H9 (cell line): ENCODE measurements around the gene CHD3. TPM values are rescaled to one million over a fixed set of nuclear protein-coding genes. Genes with fewer than 3 reads are reported as not detected.

ENCODE experiments used
- DNase-seq: peaks from one replicate; pipeline ENCODE4 v3.0.0-alpha.2; 2017
- H2AFZ ChIP-seq: one replicate; pipeline ENCODE4 v1.6.1; 2013; ENCODE audit warnings: mild to moderate bottlenecking, low read length, control low read depth, moderate library complexity
- H2AK5ac ChIP-seq: 2 replicates; pipeline ENCODE4 v1.6.1; 2013; ENCODE audit warnings: low read length, control low read depth, mixed read lengths; ENCODE audit not compliant: insufficient read length
- H2BK120ac ChIP-seq: one replicate; pipeline ENCODE4 v1.6.1; 2013; ENCODE audit warnings: low read depth, mild to moderate bottlenecking, low read length, control low read depth, inconsistent platforms; ENCODE audit not compliant: poor library complexity, severe bottlenecking
- H2BK12ac ChIP-seq: 2 replicates; pipeline ENCODE4 v1.6.1; 2013; ENCODE audit warnings: low read length, control low read depth, mixed read lengths, low read depth; ENCODE audit not compliant: insufficient read length
- H2BK15ac ChIP-seq: 2 replicates; pipeline ENCODE4 v1.6.1; 2013; ENCODE audit warnings: low read depth, low read length, control low read depth
- H2BK20ac ChIP-seq: one replicate; pipeline ENCODE4 v1.6.1; 2013; ENCODE audit warnings: low read depth, mild to moderate bottlenecking, low read length, control low read depth, inconsistent platforms; ENCODE audit not compliant: poor library complexity, severe bottlenecking
- H2BK5ac ChIP-seq: 2 replicates; pipeline ENCODE4 v1.6.1; 2013; ENCODE audit warnings: low read length, control low read depth, mixed read lengths; ENCODE audit not compliant: insufficient read length
- H3K14ac ChIP-seq: 2 replicates; pipeline ENCODE4 v1.6.1; 2013; ENCODE audit warnings: low read length, control low read depth; ENCODE audit not compliant: insufficient read depth
- H3K18ac ChIP-seq: 2 replicates; pipeline ENCODE4 v1.6.1; 2013; ENCODE audit warnings: low read depth, mild to moderate bottlenecking, mixed read lengths, low read length, control low read depth; ENCODE audit not compliant: insufficient read length
- H3K23ac ChIP-seq: 2 replicates; pipeline ENCODE4 v1.6.1; 2013; ENCODE audit warnings: low read length, control low read depth, mixed read lengths, low read depth; ENCODE audit not compliant: insufficient read length
- H3K23me2 ChIP-seq: 2 replicates; pipeline ENCODE4 v1.6.1; 2013; ENCODE audit warnings: low read depth, mild to moderate bottlenecking, mixed read lengths, low read length, control low read depth; ENCODE audit not compliant: insufficient read length, poor library complexity, severe bottlenecking
- H3K27ac ChIP-seq: 2 replicates; pipeline ENCODE4 v1.5.1; 2013; ENCODE audit warnings: low read length, control low read depth, mixed read lengths, low read depth; ENCODE audit not compliant: insufficient read length
- H3K27me3 ChIP-seq: 2 replicates; pipeline ENCODE4 v1.6.1; 2013; ENCODE audit warnings: low read length, control low read depth, inconsistent platforms; ENCODE audit not compliant: insufficient read depth
- H3K4ac ChIP-seq: 2 replicates; pipeline ENCODE4 v1.6.1; 2013; ENCODE audit warnings: low read depth, mild to moderate bottlenecking, control low read depth, inconsistent platforms, low read length, moderate library complexity
- H3K4me1 ChIP-seq: 2 replicates; pipeline ENCODE4 v1.6.1; 2013; ENCODE audit warnings: low read length, control low read depth, inconsistent platforms; ENCODE audit not compliant: insufficient read depth
- H3K4me2 ChIP-seq: 2 replicates; pipeline ENCODE4 v1.6.1; 2013; ENCODE audit warnings: low read length, control low read depth, mixed read lengths; ENCODE audit not compliant: insufficient read length, insufficient read depth
- H3K56ac ChIP-seq: 2 replicates; pipeline ENCODE4 v1.6.1; 2013; ENCODE audit warnings: low read depth, mild to moderate bottlenecking, mixed read lengths, low read length, control low read depth; ENCODE audit not compliant: insufficient read length
- H3K79me1 ChIP-seq: 2 replicates; pipeline ENCODE4 v1.6.1; 2013; ENCODE audit warnings: low read depth, mild to moderate bottlenecking, moderate library complexity, low read length, control low read depth, inconsistent platforms; ENCODE audit not compliant: insufficient read depth, poor library complexity, severe bottlenecking
- H3K79me2 ChIP-seq: 2 replicates; pipeline ENCODE4 v1.6.1; 2013; ENCODE audit warnings: low read length, control low read depth, inconsistent platforms; ENCODE audit not compliant: insufficient read depth
- H3K9ac ChIP-seq: 2 replicates; pipeline ENCODE4 v1.6.1; 2013; ENCODE audit warnings: low read length, control low read depth, mixed read lengths; ENCODE audit not compliant: insufficient read length; ENCODE audit errors: extremely low read depth
- H3K9me3 ChIP-seq: one replicate; pipeline ENCODE4 v1.6.1; 2013; ENCODE audit warnings: low read depth, low read length, inconsistent platforms; ENCODE audit not compliant: control insufficient read depth
- H3T11ph ChIP-seq: one replicate; pipeline ENCODE4 v1.6.1; 2013; ENCODE audit warnings: mild to moderate bottlenecking, low read length, control low read depth, inconsistent platforms
- H4K20me1 ChIP-seq: one replicate; pipeline ENCODE4 v1.6.1; 2013; ENCODE audit not compliant: control insufficient read depth, insufficient read length, insufficient read depth
- H4K5ac ChIP-seq: 2 replicates; pipeline ENCODE4 v1.6.1; 2013; ENCODE audit warnings: low read depth, mild to moderate bottlenecking, mixed read lengths, low read length, control low read depth; ENCODE audit not compliant: insufficient read length
- H4K8ac ChIP-seq: replicated peaks from 2 replicates; pipeline ENCODE4 v1.6.1; 2013; ENCODE audit warnings: low read length, control low read depth, mixed read lengths, low read depth; ENCODE audit not compliant: insufficient read length
- H4K91ac ChIP-seq: 2 replicates; pipeline ENCODE4 v1.6.1; 2013; ENCODE audit warnings: low read depth, mild to moderate bottlenecking, moderate library complexity, mixed read lengths, low read length, control low read depth; ENCODE audit not compliant: insufficient read length
- H3K27ac Mint-ChIP-seq, 3 experiments: 2 replicates in 2 of 3; 3 replicates in 1 of 3; pipeline ENCODE4 v1.8.0; 2020 to 2021; ENCODE audit warnings: mixed read lengths in 3 of 3, mild to moderate bottlenecking in 1 of 3, moderate library complexity in 1 of 3
- H3K27me3 Mint-ChIP-seq: 2 replicates; pipeline ENCODE4 v1.8.0; 2021; ENCODE audit warnings: low read depth, mild to moderate bottlenecking, moderate library complexity, mixed read lengths
- H3K36me3 Mint-ChIP-seq, 3 experiments: 2 replicates in 2 of 3; 3 replicates in 1 of 3; pipeline ENCODE4 v1.8.0; 2020 to 2021; ENCODE audit warnings: low read depth in 3 of 3, mixed read lengths in 3 of 3; ENCODE audit not compliant: insufficient read depth in 1 of 3
- H3K4me1 Mint-ChIP-seq, 2 experiments: 2 replicates each; pipeline ENCODE4 v1.8.0; 2020; ENCODE audit warnings: mixed read lengths in 2 of 2
- H3K4me3 Mint-ChIP-seq, 2 experiments: 2 replicates in 1 of 2; 3 replicates in 1 of 2; pipeline ENCODE4 v1.8.0; 2020 to 2021; ENCODE audit warnings: mild to moderate bottlenecking in 2 of 2, mixed read lengths in 2 of 2, moderate library complexity in 1 of 2
- H3K9me3 Mint-ChIP-seq, 2 experiments: 2 replicates in 1 of 2; 3 replicates in 1 of 2; pipeline ENCODE4 v1.8.0; 2020; ENCODE audit warnings: mild to moderate bottlenecking in 2 of 2, mixed read lengths in 2 of 2, moderate library complexity in 1 of 2
- CTCF ChIP-seq: fragments of 200-600 bp; sonication (generic); conservative IDR thresholded peaks from 3 replicates; pipeline ENCODE4 v1.8.0; 2021; ENCODE audit warnings: antibody characterized with exemption, mild to moderate bottlenecking
- WGBS: extraction: QIAGEN DNeasy Blood & Tissue Kit; methylation state at CpG from one replicate; pipeline ENCODE4 v1.1.7; 2013; ENCODE audit warnings: missing lambda C conversion rate, low lambda C conversion rate, mixed read lengths; ENCODE audit not compliant: insufficient read length; ENCODE audit errors: extremely low coverage; 5-methylcytosine and 5-hydroxymethylcytosine counted together
- total RNA-seq: library from RNA; stranded (reverse); gene quantifications from 2 replicates; pipeline ENCODE4 v1.2.1, GENCODE V29; 2021

The CHD3 gene
- total RNA-seq, 1 experiment from 2014 or later = 33.2 TPM

GRCh38 chr17:7932483-7932891 is 43.9 kb downstream of the CHD3 start:
- H2AK5ac ChIP-seq = no peak overlapping the region
- no peak overlapping the region for H3K18ac ChIP-seq
- peaks cover 14% of the 10 kb centered on the region for H3K23me2 ChIP-seq
- H3K9me3 ChIP-seq = no peaks in the 10 kb centered on the region
- H4K5ac ChIP-seq = no peak overlapping the region
- H2BK15ac ChIP-seq = no peak overlapping the region
- H3K36me3 Mint-ChIP-seq = peaks cover 4 to 29% (median 25%) of the 10 kb centered on the region in 3 experiments; a peak in 5 of 7 replicates
- peaks cover 13% of the 10 kb centered on the region; the same call in 1 of the 2 replicates for H3K27me3 ChIP-seq
- peaks cover 25% of the 10 kb centered on the region for H3K27me3 Mint-ChIP-seq
- peak; percentile 61 for DNase-seq
- no peak overlapping the region for H3K23ac ChIP-seq
- H2BK5ac ChIP-seq = no peak overlapping the region
- no peak overlapping the region for H3K27ac ChIP-seq
- H3K56ac ChIP-seq = no peak overlapping the region
- no peak overlapping the region for H3T11ph ChIP-seq
- no CpG with 5 or more reads among the region's 17 CpGs for WGBS
- H3K4me1 Mint-ChIP-seq = peaks cover 29 to 33% of the 10 kb centered on the region in 2 experiments
- H2BK12ac ChIP-seq = no peak overlapping the region
- H2BK20ac ChIP-seq = no peak overlapping the region
- H3K4ac ChIP-seq = no peak overlapping the region
- no peak overlapping the region for H4K8ac ChIP-seq
- no peak overlapping the region for H2AFZ ChIP-seq
- peak overlapping the region; percentile 93 to 94 for H3K4me3 Mint-ChIP-seq
- H4K20me1 ChIP-seq = no peaks in the 10 kb centered on the region
- H3K4me2 ChIP-seq = peak overlapping the region; percentile 96
- no peaks in the 10 kb centered on the region for H3K79me2 ChIP-seq
- no peak overlapping the region for H3K14ac ChIP-seq
- no peak overlapping the region for H2BK120ac ChIP-seq
- peak overlapping the region; percentile 36 for H3K9ac ChIP-seq
- H3K79me1 ChIP-seq = no peaks in the 10 kb centered on the region
- H3K4me1 ChIP-seq = no peaks in the 10 kb centered on the region
- no peak for TF ChIP-seq CTCF
- no peaks in the 10 kb centered on the region for H3K9me3 Mint-ChIP-seq
- peak overlapping the region; percentile 14 to 97 (median 85); a peak in 5 of 7 replicates for H3K27ac Mint-ChIP-seq
- no peak overlapping the region for H4K91ac ChIP-seq
